ENCODE results near the gene CENPO. TPM values are rescaled to one million over a fixed set of nuclear protein-coding genes. Genes with fewer than 3 reads are reported as not detected.

Gene CENPO
- total and polyA plus RNA-seq, 2 experiments from 2014 or later = 13.2 to 13.3 TPM

DNA sequence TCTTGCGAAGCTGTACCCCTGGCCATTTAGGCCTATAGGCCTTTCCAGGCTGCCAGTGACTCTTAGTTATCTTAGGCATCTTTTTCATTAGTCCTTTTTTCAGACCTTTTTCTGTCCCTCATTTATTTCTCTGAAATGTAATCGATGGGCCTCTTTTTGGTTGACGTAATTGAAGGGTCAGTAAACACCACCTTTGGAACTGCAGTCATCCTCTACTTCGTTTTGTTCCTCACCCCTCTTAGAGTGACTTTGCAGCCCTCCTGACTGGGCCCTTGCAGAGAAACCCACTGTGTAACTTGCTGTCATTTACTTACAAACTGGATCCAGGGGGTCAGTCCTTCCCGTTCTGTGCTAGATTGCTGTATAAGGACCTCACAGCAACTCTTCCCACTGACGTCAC, 23.2 kb downstream of the CENPO start:
- Histone ChIP-seq H3K4me3 (no peak overlapping the region), H3K9me2 (ENCODE audit: insufficient read depth) (no peaks in the 10 kb centered on the region), H3F3A (ENCODE audit: insufficient read depth) (no peaks in the 10 kb centered on the region), H3K9me3 (ENCODE audit: low read depth) (no peaks in the 10 kb centered on the region), H4K20me1 (ENCODE audit: insufficient read depth) (no peaks in the 10 kb centered on the region), H3K79me2 (ENCODE audit: insufficient read depth) (peaks cover 45% of the 10 kb centered on the region), H2AFZ (no peak overlapping the region), H3K4me1 (ENCODE audit: insufficient read depth) (peaks cover 13% of the 10 kb centered on the region), H3K4me2 (ENCODE audit: unreplicated experiment) (no peak overlapping the region), H3K36me3 (ENCODE audit: low read depth) (no peaks in the 10 kb centered on the region), H3K27me3 (replicated peaks; ENCODE audit: insufficient read depth) (no peaks in the 10 kb centered on the region), H3K27ac (peak overlapping the region; percentile 42), H3K9ac (no peak overlapping the region)
- in situ Hi-C loops (cut with MboI) = no loop called here
- TF ChIP-seq EZH2phosphoT487 (IDR thresholded peaks at IDR 0.05; ENCODE audit: insufficient read depth, low read depth) = no peak
- TF ChIP-seq EZH2 (IDR thresholded peaks at IDR 0.05; ENCODE audit: insufficient read depth, poor library complexity, severe bottlenecking) = no peak
- DNase-seq = no peak
- 89 to 91% methylated on average over 6 of the region's 6 CpGs for WGBS, 2 experiments (ENCODE audit: low coverage in 1 of 2, low lambda C conversion rate in 2 of 2, missing lambda C conversion rate in 2 of 2)

DNA sequence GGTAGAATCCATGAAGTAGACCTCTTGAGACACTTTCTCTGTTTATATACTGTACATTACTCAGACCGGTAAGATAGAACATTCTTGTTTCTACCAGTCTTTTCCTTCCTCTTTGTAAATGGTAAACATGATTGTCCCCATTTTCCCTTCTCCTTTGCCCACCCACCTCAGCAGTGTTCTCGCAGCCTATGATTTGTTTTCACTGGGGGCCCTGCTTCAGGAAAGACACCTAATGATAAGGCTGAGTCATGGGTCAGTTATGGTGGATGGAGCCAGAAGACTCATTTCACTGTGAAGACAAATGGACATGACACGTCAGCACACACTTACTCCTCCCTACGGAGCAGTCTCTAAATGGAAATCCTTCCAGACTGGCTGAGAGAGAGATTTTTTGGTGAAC, 23.7 kb downstream of the CENPO start:
- Histone ChIP-seq H3K9me2 (ENCODE audit: insufficient read depth) (no peaks in the 10 kb centered on the region), H4K20me1 (ENCODE audit: insufficient read depth) (no peaks in the 10 kb centered on the region), H3K27me3 (replicated peaks; ENCODE audit: insufficient read depth) (no peaks in the 10 kb centered on the region), H3K9me3 (ENCODE audit: low read depth) (no peaks in the 10 kb centered on the region), H3F3A (ENCODE audit: insufficient read depth) (no peaks in the 10 kb centered on the region), H3K79me2 (ENCODE audit: insufficient read depth) (peaks cover 40% of the 10 kb centered on the region), H3K36me3 (ENCODE audit: low read depth) (no peaks in the 10 kb centered on the region), H3K9ac (no peak overlapping the region), H3K4me2 (ENCODE audit: unreplicated experiment) (peak overlapping the region; percentile 38), H2AFZ (0 out of 2 replicates have a peak overlapping the region, but pooled peaks have one; percentile 46), H3K4me3 (no peak overlapping the region), H3K27ac (peak overlapping the region; percentile 42), H3K4me1 (ENCODE audit: insufficient read depth) (peaks cover 13% of the 10 kb centered on the region)
- DNase-seq = peak; percentile 93
- TF ChIP-seq EZH2 (IDR thresholded peaks at IDR 0.05; ENCODE audit: insufficient read depth, poor library complexity, severe bottlenecking) (no peak), EZH2phosphoT487 (IDR thresholded peaks at IDR 0.05; ENCODE audit: insufficient read depth, low read depth) (no peak)
- 30 to 34% methylated on average over 4 of the region's 4 CpGs for WGBS, 2 experiments (ENCODE audit: low coverage in 1 of 2, low lambda C conversion rate in 2 of 2, missing lambda C conversion rate in 2 of 2)
- in situ Hi-C loops (cut with MboI) = no loop called here

DNA sequence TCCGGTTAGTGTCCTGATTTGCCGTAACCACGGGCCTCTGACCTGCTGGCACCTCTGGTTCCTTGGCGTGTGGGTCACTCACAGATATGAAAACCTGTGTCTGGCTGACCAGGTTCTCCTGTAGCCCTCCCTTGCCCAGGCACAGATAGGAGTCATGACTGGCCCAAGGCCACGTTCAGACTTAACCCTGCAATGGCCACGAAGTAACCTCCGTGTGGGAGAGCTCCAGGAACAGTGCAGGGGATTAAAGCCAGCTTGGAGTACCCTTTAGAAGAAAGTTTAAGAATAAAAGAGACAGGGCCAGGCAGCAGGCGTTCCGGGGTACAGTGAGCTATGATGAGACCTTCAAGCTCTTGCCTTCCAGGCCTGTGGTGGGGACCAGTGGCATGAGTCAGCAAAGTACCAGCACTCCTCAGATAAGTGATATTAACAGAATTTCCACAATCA, 25.5 kb downstream of the CENPO start:
- no peak overlapping the region for H3K9ac ChIP-seq
- peak; percentile 33 for DNase-seq
- H3K4me3 ChIP-seq = no peak overlapping the region
- H3F3A ChIP-seq (ENCODE audit: insufficient read depth) = no peaks in the 10 kb centered on the region
- H3K36me3 ChIP-seq (ENCODE audit: low read depth) = no peaks in the 10 kb centered on the region
- 80 to 82% methylated on average over 9 of the region's 9 CpGs for WGBS, 2 experiments (ENCODE audit: low coverage in 1 of 2, low lambda C conversion rate in 2 of 2, missing lambda C conversion rate in 2 of 2)
- H3K27me3 ChIP-seq (replicated peaks; ENCODE audit: insufficient read depth) = no peaks in the 10 kb centered on the region
- TF ChIP-seq EZH2 (IDR thresholded peaks at IDR 0.05; ENCODE audit: insufficient read depth, poor library complexity, severe bottlenecking) (no peak), EZH2phosphoT487 (IDR thresholded peaks at IDR 0.05; ENCODE audit: insufficient read depth, low read depth) (no peak)
- H3K27ac ChIP-seq = no peak overlapping the region
- peaks cover 21% of the 10 kb centered on the region for H3K79me2 ChIP-seq (ENCODE audit: insufficient read depth)
- no peak overlapping the region for H2AFZ ChIP-seq
- H4K20me1 ChIP-seq (ENCODE audit: insufficient read depth) = no peaks in the 10 kb centered on the region
- no peaks in the 10 kb centered on the region for H3K9me2 ChIP-seq (ENCODE audit: insufficient read depth)
- no peak overlapping the region for H3K4me2 ChIP-seq (ENCODE audit: unreplicated experiment)
- peaks cover 13% of the 10 kb centered on the region for H3K4me1 ChIP-seq (ENCODE audit: insufficient read depth)
- H3K9me3 ChIP-seq (ENCODE audit: low read depth) = no peaks in the 10 kb centered on the region
- in situ Hi-C loops (cut with MboI) = no loop called here

DNA sequence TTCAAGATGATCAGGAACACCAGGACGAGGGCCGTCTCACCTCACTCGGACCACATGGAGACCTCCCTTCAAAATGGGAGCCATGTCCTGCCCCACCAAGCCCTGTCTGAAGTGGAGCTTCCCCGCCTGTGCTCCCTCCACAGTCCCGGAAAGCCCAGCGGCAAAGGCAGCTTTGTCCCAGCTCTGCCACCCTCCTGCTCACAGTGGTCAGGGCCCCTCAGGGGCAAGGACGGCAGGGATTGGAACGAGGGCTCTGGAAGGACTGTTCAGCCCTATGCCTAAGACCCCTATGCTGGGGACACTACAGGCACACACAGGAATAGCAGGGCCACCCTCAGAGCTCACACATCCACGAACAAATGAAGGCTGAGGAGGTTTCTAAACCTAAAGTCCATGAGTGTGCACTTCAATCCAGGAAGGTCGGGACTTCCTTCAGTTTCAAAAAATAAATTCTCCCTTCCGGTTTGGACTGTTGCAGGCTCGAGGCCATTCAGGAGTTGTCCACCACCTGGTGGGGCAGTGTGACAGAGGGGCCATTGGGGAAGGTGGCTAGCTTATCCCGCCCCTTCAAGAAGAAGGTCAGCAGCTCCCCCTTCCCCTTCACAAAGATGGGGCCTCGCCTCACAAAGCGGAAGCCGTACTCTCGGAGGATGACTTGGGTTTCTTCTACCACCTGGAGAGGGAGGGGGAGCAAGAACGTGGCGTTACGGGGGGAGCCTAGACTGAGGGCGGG, 26.4 kb downstream of the CENPO start:
- H2AFZ ChIP-seq = no peak overlapping the region
- TF ChIP-seq EZH2phosphoT487 (IDR thresholded peaks at IDR 0.05; ENCODE audit: insufficient read depth, low read depth) (no peak), EZH2 (IDR thresholded peaks at IDR 0.05; ENCODE audit: insufficient read depth, poor library complexity, severe bottlenecking) (no peak)
- no peak overlapping the region for H3K9ac ChIP-seq
- 86 to 93% methylated on average over 19 to 21 of the region's 21 CpGs for WGBS, 2 experiments (ENCODE audit: low coverage in 1 of 2, low lambda C conversion rate in 2 of 2, missing lambda C conversion rate in 2 of 2)
- DNase-seq = no peak
- peaks cover 13% of the 10 kb centered on the region for H3K4me1 ChIP-seq (ENCODE audit: insufficient read depth)
- H3K4me3 ChIP-seq = no peak overlapping the region
- H3K27me3 ChIP-seq (replicated peaks; ENCODE audit: insufficient read depth) = no peaks in the 10 kb centered on the region
- H3F3A ChIP-seq (ENCODE audit: insufficient read depth) = no peaks in the 10 kb centered on the region
- peaks cover 13% of the 10 kb centered on the region for H3K79me2 ChIP-seq (ENCODE audit: insufficient read depth)
- H3K9me2 ChIP-seq (ENCODE audit: insufficient read depth) = no peaks in the 10 kb centered on the region
- no peaks in the 10 kb centered on the region for H4K20me1 ChIP-seq (ENCODE audit: insufficient read depth)
- no peaks in the 10 kb centered on the region for H3K9me3 ChIP-seq (ENCODE audit: low read depth)
- in situ Hi-C loops (cut with MboI) = loop anchor here (10.0 kb wide), 1 partner anchor 415 kb away; no protein-coding TSS in a partner anchor
- no peaks in the 10 kb centered on the region for H3K36me3 ChIP-seq (ENCODE audit: low read depth)
- H3K4me2 ChIP-seq (ENCODE audit: unreplicated experiment) = no peak overlapping the region
- no peak overlapping the region for H3K27ac ChIP-seq

Measured in GM23248 (cell line).